ENCODE data around the gene POFUT2.

GRCh38 chr21:45295576-45296365 is 8.1 kb upstream of the POFUT2 start:
- TF ChIP-seq POLR2A (IDR thresholded peaks at IDR 0.05) (no peak), CTCF (IDR thresholded peaks at IDR 0.05 in 4 of 5, conservative IDR thresholded peaks at IDR 0.05 in 1 of 5) (no peak)

Data from gastrocnemius medialis (tissue), 4 donors.